HG03066 (cell line): ENCODE data around the gene DIDO1.

Experiments used
- ATAC-seq: cut with Tn5 transposase; IDR thresholded peaks from one replicate; pipeline ENCODE4 v1.9.1; 2021; ENCODE audit warnings: low read depth; ENCODE audit not compliant: unreplicated experiment

Gene DIDO1

DNA sequence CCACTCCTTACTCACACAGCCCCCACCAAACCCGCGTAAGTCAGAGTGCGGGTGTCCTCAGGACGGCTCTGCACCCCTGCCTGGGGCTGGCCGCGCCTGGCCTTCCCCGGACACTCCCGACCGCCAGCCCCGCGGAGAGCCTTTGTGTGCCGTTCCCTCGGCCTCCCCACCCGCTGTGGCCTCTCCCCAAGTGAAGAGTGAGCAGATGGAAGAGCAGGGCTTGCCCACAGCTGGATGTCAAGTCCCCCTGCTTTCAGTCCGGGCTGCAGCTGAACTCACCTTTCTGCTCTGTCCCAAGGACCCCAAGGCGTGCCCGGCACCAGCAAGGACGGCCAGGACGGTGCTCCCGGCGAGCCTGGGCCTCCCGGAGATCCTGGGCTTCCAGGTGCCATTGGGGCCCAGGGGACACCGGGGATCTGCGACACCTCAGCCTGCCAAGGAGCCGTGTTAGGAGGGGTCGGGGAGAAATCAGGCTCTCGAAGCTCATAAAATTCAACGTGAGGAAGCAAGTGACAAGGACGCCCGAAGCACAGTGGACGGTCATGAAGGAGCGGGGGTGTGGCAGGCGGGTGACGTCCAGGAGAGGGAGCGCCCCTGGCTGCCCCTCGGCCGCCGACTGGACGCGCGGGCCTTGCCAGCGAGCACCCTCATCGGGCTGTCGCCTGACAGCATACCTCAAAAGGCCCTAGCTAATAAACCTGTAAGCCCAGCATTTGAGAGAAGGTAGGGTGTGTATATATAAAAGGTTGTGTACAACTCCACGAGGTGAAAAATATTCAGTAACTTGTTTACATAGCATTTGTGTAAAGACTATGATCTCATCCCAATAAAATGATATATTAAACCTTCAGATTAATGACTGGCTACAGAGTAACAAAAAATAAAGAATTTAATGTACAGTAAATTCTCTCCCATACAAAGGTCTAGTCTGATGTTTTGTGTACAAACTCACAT, 85.8 kb downstream of the DIDO1 start:
- no peak for ATAC-seq

GRCh38 chr20:62839816-62840215, 86.5 kb downstream of the DIDO1 start:
- ATAC-seq: no peak

DNA sequence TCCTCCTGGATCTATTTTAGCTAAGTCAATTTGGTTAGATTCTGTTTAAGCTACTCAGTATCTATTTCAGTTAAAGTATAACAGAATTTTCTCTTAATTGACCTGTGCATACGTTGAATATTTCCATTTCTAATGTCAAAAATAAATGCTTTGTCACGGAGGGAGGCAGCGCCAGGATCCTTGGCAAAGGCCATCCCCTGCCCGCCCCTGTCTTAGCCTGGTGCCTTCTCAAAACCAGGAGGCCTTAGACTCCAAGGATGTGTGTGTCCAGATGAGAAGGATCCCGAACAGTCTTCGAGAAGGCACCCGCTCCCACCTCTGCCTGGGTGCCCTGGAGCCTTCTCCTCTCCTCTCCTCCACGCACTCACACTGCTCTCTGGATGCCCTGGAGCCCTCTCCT, 87.0 kb downstream of the DIDO1 start:
- no peak for ATAC-seq

GRCh38 chr20:62838128-62838891, 88.0 kb downstream of the DIDO1 start:
- ATAC-seq: no peak

GRCh38 chr20:62837790-62838127, 88.5 kb downstream of the DIDO1 start:
- no peak for ATAC-seq

DNA sequence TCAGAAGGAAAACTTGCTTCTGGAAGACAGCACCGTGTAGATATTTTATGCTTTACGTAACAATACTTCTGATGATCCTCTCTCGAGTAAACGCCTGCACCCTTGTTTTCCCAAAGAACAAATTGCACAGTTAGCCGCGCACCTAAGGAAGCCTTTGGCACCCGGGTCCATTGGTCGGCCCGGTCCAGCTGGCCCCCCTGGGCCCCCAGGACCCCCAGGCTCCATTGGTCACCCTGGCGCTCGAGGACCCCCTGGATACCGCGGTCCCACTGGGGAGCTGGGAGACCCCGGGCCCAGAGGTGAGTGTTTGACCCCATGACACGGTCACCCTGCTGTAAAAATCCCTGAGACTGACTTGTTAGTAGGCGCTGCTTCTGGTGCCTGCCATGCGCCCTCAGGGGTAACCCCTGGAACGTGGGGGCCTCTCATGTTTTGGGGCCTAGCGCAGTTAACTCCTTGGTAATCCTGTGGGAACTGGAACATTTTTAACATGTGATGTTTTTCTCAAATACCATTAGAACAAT, 89.3 kb downstream of the DIDO1 start:
- ATAC-seq: no peak

DNA sequence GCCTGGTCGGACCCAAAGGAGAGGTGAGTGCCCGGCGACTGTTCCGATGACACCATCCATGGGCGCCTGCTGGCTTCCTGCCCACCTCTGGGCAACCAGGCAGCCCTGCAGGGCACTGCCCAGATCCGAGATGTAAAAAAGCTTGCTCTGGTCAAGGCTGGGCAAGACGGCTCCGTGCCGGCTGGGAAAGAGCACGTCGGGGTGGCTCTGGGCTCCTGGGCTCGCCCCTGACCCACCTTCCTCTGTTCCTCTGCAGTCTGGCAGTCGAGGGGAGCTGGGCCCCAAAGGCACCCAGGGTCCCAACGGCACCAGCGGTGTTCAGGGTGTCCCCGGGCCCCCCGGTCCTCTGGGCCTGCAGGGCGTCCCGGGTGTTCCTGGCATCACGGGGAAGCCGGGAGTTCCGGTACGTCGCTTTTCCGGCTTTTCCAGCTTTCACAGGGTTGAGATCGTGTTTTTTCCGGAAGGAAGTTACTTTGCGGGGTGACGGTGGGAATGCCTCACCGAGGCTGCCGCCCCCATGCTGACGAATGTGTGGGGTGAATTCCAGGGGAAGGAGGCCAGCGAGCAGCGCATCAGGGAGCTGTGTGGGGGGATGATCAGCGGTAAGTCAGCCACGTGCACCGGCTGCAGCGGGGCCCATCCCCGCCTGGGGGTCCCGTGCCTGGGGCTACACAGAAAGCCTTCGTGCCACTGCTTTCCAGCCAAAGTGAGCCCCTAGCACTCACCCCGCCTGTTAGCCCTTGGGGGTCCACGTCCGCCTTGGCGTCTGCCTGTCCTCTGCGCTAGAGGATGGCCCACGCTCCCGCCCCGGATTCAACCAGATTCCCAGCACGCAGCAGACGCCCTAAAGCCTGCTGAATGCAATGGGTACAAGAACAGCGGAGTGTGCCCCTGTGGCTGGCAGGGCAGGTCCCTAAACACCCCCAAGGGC, 90.1 kb downstream of the DIDO1 start:
- ATAC-seq: no peak

DNA sequence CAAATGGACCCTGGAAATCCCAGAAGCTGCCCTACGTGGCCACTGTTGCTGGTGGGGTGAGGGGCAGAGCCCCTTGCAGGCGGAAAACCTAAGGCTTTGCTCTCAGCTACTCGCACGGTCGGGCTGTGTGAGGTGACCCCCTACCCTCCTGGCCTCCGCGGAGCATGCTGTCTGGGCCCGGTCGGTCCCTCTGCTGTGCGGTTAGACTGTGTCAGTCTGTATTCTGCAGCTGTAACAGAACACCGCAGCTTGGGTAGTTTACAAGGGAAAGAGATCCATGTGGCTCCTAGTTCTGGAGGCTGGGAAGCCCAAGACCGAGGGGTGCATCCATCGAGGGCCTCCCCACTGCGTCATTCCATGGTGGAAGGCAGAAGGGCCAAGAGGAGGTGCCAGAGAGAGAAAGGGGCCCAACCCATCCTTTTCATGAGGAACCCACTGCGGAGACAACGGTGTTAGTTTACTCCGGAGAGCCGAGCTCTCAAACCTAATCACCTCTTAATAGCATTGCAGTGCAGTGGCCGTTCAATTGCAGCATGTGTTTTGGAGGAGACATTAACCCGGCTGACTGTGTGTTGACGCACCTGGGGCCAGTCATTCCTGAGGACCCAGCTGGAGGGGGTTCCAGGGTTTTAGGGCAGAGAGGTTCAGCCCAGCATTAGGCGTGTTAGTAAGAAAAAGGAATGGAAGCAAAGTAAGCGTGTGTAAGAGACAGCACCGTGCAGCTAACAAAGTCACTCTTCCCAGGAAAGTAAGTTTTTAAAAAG, 91.2 kb downstream of the DIDO1 start:
- ATAC-seq: no peak

DNA sequence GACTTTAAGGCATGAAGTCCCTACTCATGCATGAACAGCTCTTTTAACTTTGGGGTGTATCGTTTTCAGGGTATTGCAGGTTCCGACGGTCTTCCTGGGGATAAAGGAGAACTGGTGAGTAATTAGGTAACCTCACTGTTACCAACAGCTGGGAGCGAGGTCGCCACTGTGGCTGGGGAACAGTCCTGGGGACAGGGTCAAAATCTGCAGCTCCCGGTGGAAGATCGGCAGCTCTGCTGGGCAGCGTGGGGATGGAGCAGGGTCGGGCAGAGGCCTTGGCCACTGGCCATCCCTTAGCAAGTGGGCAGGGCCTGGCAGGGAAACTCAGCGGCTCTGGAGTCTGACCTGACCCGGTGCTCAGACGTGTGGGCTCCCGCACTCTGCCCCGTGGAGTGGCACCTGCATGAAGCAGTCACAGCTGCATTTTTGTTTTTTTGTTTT, 93.3 kb downstream of the DIDO1 start:
- ATAC-seq: no peak

DNA sequence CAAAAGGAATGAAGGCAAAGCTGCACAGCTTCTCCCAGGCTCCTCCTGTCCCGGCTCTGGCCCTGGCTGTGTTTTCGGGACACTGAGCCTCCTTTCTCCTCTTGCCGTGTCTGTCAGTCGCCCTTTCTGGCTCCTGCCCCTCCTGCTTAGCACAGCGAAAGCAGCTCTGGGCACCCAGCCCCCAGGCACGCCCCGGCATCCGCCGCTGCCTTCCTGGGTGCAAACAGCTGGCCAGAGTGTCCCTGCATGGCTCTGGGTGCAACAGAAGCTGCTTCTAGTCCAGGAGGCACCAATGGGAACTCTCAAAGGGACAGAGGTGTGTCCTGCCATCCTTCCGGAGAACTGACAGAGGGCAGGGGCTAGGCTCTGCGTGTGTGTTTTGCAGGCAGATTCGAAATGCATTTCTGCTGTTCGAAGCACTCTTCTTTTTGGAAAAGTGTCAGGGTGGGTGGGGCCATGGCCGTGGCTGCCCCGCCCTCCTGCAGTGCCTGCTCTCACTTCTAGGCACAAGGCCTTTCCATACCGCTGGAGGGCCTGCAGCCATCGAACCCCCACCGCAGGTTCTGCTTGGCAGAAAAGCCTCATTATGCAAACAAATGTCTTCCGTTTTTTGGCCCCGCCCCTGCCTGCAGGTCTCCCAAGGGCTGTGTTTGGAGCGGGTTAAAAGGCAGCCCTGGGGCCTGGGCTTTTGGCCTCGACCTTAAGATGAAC, 93.9 kb downstream of the DIDO1 start:
- ATAC-seq: no peak

GRCh38 chr20:62831854-62832211, 94.5 kb downstream of the DIDO1 start:
- ATAC-seq: no peak

- no peak for ATAC-seq
These were observed 94.9 kb downstream of the DIDO1 start for GRCh38 chr20:62831361-62831788.

DNA sequence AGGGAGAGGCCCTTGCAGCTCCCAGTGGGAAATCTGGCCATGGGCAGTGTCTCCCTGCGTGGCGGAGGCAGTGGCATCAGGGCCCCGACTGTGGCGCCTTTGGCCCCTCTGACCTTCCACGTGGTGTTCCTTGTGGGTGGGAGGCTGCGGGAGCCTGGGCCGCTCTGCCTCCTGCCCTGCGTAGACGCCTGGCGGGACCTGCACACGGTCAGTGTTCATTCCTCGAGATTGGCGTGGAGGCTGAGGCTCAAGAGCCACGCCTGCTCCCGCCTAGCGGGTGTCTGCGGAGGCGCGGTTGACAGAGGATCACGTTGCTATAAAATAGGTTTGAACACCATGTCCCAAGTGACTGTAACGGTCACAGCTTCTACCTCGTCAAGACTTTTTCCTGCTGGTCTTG, 95.5 kb downstream of the DIDO1 start:
- ATAC-seq: no peak

GRCh38 chr20:62830251-62830650, 96.1 kb downstream of the DIDO1 start:
- ATAC-seq: no peak

GRCh38 chr20:62829231-62830230, 96.8 kb downstream of the DIDO1 start:
- no peak for ATAC-seq

DNA sequence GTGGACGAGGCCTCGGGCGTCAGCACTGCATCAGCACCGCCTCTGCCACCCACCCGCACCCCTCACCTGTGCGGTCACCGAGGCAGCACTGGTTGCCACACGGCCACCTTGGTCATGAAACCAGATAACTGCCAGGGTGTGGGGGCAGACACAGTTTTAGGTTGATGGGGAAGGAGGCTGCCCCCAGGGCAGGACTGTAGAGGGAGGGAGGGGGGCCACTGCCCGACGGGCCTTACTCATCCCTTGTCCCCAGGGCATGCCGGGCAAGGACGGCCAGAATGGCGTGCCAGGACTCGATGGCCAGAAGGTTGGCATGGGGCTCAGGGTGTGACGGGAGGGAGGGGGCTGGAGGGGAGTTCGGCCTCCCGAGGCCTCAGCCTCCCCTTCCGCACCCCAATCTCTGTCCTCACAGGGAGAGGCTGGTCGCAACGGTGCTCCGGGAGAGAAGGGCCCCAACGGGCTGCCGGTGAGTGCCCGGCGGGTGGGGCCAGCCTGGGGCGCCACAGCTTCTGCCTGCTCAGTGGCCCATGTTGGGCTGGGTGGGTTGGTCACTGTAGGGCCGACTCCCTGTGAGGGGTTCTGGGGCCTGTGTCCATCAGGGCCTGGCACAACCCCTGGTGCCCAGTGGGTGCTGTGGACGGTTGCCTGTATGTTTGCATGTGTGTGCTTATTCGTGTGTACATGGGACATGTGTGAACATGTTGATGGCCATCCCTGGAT, 97.6 kb downstream of the DIDO1 start:
- ATAC-seq: no peak

DNA sequence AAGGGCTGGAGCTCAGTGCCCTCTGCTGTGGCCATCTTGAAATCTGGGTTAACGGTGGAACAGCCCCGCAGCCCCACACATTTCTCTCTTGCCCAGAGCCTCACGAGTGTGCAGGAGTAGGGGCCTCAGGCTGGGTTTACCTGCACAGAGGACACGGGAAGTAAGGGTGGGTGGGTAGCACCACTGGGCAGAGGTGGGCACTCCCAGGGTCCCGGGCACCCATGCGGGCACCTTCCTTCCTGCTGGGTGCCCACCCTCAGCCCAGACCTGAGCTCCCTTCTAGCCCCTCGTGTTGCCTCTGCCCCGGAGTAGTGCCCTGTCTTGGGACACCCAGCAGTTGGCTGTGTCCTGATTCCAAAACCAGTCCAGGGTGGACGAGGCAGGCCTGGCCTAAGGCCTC, 98.3 kb downstream of the DIDO1 start:
- ATAC-seq: no peak
